Rectal smooth muscle tissue (tissue), 1 donor: Measurements from ENCODE around the gene VENTX.

Source experiments
- H3K27ac ChIP-seq: one replicate; pipeline ENCODE4 v1.7.0; 2013; ENCODE audit warnings: low read depth, low read length, inconsistent platforms
- H3K27me3 ChIP-seq: one replicate; pipeline ENCODE4 v1.7.0; 2013; ENCODE audit warnings: low read length; ENCODE audit not compliant: control insufficient read depth, insufficient read depth
- H3K36me3 ChIP-seq: one replicate; pipeline ENCODE4 v1.7.0; 2013; ENCODE audit warnings: low read length; ENCODE audit not compliant: control insufficient read depth, insufficient read depth
- H3K4me1 ChIP-seq: one replicate; pipeline ENCODE4 v1.7.0; 2013; ENCODE audit warnings: low read length; ENCODE audit not compliant: control insufficient read depth, insufficient read depth
- H3K4me3 ChIP-seq: one replicate; pipeline ENCODE4 v1.7.0; 2013; ENCODE audit warnings: low read length
- H3K9ac ChIP-seq: one replicate; pipeline ENCODE4 v1.7.0; 2013; ENCODE audit warnings: low read length

VENTX gene

DNA sequence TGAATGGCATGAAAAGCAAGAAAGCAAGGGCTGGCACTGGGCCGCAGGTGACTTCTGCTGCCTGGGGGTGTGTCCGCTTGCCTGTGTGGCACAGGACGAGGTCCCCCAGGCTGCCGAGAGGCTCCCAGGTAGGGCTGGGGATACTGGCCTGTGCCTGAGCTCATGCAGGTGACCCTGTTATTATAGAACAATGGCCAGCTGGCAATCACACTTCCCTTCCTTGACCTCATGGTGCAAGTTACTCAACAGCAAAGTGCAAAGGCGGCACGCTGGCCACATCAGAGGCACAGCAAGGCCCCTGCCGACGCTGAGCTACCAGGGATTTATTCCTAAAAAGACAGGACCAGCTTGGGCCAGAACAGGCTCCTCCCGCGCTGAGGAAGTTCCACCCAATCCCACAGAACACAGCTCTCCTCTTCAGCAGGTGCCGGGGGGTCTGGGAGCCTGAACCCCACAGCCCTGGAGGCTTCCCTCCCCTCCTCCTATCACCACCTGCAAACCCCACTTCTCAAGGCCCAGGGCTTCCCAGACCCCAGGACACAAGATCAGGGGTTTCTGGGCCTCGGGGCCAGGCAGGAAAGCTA, 40.4 kb downstream of the VENTX start:
- H3K36me3 ChIP-seq = peaks cover 5% of the 10 kb centered on the region
- H3K27me3 ChIP-seq = peaks cover 11% of the 10 kb centered on the region
- H3K4me3 ChIP-seq = no peak overlapping the region
- no peak overlapping the region for H3K9ac ChIP-seq
- no peak overlapping the region for H3K27ac ChIP-seq
- no peaks in the 10 kb centered on the region for H3K4me1 ChIP-seq

GRCh38 chr10:133278577-133279265, 41.1 kb downstream of the VENTX start:
- Histone ChIP-seq H3K27ac (no peak overlapping the region), H3K9ac (no peak overlapping the region), H3K4me1 (no peaks in the 10 kb centered on the region), H3K4me3 (no peak overlapping the region), H3K27me3 (peaks cover 11% of the 10 kb centered on the region), H3K36me3 (peaks cover 8% of the 10 kb centered on the region)

GRCh38 chr10:133279326-133280226, 41.9 kb downstream of the VENTX start:
- H3K27me3 ChIP-seq = peaks cover 9% of the 10 kb centered on the region
- H3K9ac ChIP-seq = no peak overlapping the region
- no peaks in the 10 kb centered on the region for H3K4me1 ChIP-seq
- H3K27ac ChIP-seq = no peak overlapping the region
- H3K4me3 ChIP-seq = no peak overlapping the region
- H3K36me3 ChIP-seq = peaks cover 15% of the 10 kb centered on the region

- Histone ChIP-seq H3K27ac (no peak overlapping the region), H3K9ac (no peak overlapping the region), H3K36me3 (peaks cover 21% of the 10 kb centered on the region), H3K4me1 (no peaks in the 10 kb centered on the region), H3K4me3 (no peak overlapping the region), H3K27me3 (peaks cover 4% of the 10 kb centered on the region)
These were observed 42.9 kb downstream of the VENTX start for GRCh38 chr10:133280391-133281059.

GRCh38 chr10:133281084-133281483, 43.4 kb downstream of the VENTX start:
- Histone ChIP-seq H3K9ac (no peak overlapping the region), H3K4me3 (no peak overlapping the region), H3K27ac (no peak overlapping the region), H3K27me3 (peaks cover 1% of the 10 kb centered on the region), H3K4me1 (no peaks in the 10 kb centered on the region), H3K36me3 (peaks cover 23% of the 10 kb centered on the region)

GRCh38 chr10:133281628-133282372, 44.1 kb downstream of the VENTX start:
- peaks cover 26% of the 10 kb centered on the region for H3K36me3 ChIP-seq
- H3K4me3 ChIP-seq = no peak overlapping the region
- H3K27me3 ChIP-seq = no peaks in the 10 kb centered on the region
- H3K9ac ChIP-seq = no peak overlapping the region
- H3K4me1 ChIP-seq = no peaks in the 10 kb centered on the region
- H3K27ac ChIP-seq = no peak overlapping the region

DNA sequence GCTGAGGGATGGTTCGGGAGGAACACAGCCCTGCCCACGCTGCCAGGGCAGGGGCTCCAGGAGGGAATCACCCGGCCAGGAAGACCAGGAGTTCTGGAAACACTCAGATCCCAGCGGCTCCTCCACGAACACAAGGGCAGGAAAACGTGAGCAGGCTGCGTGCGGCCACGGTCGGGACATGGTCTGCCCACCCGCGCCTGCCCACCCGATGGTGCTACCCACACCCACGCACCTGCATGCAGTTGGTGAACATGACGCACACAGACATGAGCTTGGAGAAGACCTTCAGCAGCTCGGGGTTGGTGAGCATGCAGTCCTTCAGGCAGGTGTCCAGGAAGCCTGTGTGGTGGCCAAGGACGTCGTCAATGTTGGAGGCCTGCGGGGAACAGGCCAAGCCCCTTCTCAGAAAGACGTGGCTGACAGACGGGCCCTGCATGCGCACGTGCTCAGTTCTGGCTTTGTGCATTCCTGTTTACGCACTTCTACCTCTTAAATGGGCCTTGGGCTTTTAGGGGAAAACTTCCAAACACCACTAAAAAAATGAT, 45.3 kb downstream of the VENTX start:
- H3K27me3 ChIP-seq = no peaks in the 10 kb centered on the region
- H3K4me1 ChIP-seq = no peaks in the 10 kb centered on the region
- H3K4me3 ChIP-seq = no peak overlapping the region
- H3K36me3 ChIP-seq = peaks cover 33% of the 10 kb centered on the region
- no peak overlapping the region for H3K9ac ChIP-seq
- no peak overlapping the region for H3K27ac ChIP-seq

- no peak overlapping the region for H3K27ac ChIP-seq
- no peaks in the 10 kb centered on the region for H3K4me1 ChIP-seq
- no peaks in the 10 kb centered on the region for H3K27me3 ChIP-seq
- H3K36me3 ChIP-seq = peaks cover 42% of the 10 kb centered on the region
- H3K4me3 ChIP-seq = no peak overlapping the region
- H3K9ac ChIP-seq = no peak overlapping the region
These were observed 46.3 kb downstream of the VENTX start for GRCh38 chr10:133283931-133284330.

- no peak overlapping the region for H3K27ac ChIP-seq
- no peaks in the 10 kb centered on the region for H3K4me1 ChIP-seq
- H3K36me3 ChIP-seq = peaks cover 48% of the 10 kb centered on the region
- H3K4me3 ChIP-seq = no peak overlapping the region
- H3K27me3 ChIP-seq = no peaks in the 10 kb centered on the region
- no peak overlapping the region for H3K9ac ChIP-seq
These were observed 47.6 kb downstream of the VENTX start for GRCh38 chr10:133285217-133285616.

DNA sequence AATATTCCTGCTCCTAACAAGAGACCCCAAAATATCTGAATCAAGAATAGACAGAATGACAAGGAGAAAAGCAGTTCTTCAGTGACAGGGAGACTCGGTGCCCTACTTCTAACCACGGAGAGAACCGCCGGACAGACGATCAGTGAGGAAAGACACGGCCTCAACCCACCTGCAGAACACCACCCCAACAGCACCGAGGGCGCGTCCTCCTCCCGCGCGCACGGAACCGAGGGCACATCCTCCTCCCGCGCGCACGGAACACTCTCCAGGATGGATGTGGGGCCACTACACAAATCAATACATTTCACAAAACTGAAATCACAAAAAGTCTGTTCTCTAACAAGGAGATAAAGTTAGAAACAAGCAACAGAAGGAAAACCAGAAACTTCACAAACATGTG, 48.7 kb downstream of the VENTX start:
- Histone ChIP-seq H3K36me3 (peaks cover 50% of the 10 kb centered on the region), H3K4me3 (no peak overlapping the region)

DNA sequence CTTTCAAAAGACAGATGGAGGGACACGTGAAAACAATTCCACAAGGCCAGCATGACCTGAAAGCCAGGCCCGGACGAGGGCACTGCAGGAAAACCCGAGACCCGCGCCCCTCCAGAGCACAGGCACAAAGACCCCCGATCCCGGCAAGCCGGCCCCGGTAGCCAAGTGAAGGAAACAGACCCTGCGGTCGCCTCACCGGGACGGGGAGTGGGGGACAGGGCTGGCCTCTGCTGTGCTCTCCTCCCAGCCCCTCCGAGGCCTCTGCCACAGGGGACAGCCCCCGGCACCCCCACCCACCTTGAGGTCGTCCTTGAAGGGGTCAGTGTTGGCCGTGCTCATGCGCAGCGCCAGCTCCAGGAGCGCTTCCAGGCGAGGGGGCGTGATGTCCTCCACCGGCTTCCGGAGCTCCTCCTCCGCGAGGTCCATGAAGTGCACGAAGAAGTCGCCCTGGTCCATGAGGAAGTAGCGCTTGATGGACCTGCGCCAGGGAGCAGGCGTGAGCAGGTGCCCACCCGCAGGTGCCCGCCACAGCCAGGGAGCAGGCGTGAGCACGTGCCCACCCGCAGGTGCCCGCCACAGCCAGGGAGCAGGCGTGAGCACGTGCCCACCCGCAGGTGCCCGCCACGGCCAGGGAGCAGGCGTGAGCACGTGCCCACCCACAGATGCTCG, 50.3 kb downstream of the VENTX start:
- H3K4me3 ChIP-seq = no peak overlapping the region
- H3K9ac ChIP-seq = no peak overlapping the region
- no peaks in the 10 kb centered on the region for H3K27me3 ChIP-seq
- H3K36me3 ChIP-seq = peaks cover 56% of the 10 kb centered on the region
- H3K4me1 ChIP-seq = no peaks in the 10 kb centered on the region
- no peak overlapping the region for H3K27ac ChIP-seq

More for the DNA sequence above, 48.7 kb downstream of the VENTX start:
- no peaks in the 10 kb centered on the region for H3K4me1 ChIP-seq
- H3K27ac ChIP-seq = no peak overlapping the region
- H3K9ac ChIP-seq = no peak overlapping the region
- H3K27me3 ChIP-seq = no peaks in the 10 kb centered on the region
